ENCODE data around the gene OXCT2.

DNA sequence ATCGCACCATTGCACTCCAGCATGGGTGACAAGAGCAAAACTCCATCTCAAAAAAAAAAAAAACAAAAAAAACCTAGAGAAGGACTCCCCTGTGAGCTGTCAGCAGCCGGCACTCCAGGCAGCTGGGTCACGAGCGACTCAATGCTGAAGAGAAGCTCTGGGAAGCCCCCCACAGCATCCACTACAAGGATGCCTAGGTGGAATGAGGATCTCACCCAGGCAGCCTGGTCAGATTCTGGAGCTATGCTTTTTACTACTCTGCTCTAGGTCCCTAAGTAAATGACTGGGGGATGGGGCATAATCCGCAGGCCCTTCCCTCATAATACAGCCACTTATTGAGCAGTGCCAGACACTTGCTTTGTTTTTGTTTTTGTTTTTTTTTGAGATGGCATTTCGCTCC lies 11.0 kb upstream of the OXCT2 start:
- TF ChIP-seq CTCF (IDR thresholded peaks at IDR 0.05) (no peak), PBX3 (IDR thresholded peaks at IDR 0.05) (no peak), RFX5 (IDR thresholded peaks at IDR 0.05) (no peak), MAZ (IDR thresholded peaks at IDR 0.05; ENCODE audit: borderline replicate concordance, low read depth, low read length) (no peak), NFE2L2 (conservative IDR thresholded peaks at IDR 0.05; ENCODE audit: low read length) (no peak), RARB (CRISPR knock-in tag; IDR thresholded peaks at IDR 0.05) (no peak), EP300 (IDR thresholded peaks at IDR 0.05) (no peak), POLR2A (IDR thresholded peaks at IDR 0.05; ENCODE audit: low read length) (no peak), CHD4 (IDR thresholded peaks at IDR 0.05; ENCODE audit: borderline replicate concordance) (no peak), FOXS1 (CRISPR knock-in tag; IDR thresholded peaks at IDR 0.05) (no peak), KDM1A (IDR thresholded peaks at IDR 0.05; ENCODE audit: low read depth) (no peak)
- TF ChIP-seq, protein P1, sequence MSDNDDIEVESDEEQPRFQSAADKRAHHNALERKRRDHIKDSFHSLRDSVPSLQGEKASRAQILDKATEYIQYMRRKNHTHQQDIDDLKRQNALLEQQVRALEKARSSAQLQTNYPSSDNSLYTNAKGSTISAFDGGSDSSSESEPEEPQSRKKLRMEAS (IDR thresholded peaks at IDR 0.05) = no peak
- TF ChIP-seq, protein P2, sequence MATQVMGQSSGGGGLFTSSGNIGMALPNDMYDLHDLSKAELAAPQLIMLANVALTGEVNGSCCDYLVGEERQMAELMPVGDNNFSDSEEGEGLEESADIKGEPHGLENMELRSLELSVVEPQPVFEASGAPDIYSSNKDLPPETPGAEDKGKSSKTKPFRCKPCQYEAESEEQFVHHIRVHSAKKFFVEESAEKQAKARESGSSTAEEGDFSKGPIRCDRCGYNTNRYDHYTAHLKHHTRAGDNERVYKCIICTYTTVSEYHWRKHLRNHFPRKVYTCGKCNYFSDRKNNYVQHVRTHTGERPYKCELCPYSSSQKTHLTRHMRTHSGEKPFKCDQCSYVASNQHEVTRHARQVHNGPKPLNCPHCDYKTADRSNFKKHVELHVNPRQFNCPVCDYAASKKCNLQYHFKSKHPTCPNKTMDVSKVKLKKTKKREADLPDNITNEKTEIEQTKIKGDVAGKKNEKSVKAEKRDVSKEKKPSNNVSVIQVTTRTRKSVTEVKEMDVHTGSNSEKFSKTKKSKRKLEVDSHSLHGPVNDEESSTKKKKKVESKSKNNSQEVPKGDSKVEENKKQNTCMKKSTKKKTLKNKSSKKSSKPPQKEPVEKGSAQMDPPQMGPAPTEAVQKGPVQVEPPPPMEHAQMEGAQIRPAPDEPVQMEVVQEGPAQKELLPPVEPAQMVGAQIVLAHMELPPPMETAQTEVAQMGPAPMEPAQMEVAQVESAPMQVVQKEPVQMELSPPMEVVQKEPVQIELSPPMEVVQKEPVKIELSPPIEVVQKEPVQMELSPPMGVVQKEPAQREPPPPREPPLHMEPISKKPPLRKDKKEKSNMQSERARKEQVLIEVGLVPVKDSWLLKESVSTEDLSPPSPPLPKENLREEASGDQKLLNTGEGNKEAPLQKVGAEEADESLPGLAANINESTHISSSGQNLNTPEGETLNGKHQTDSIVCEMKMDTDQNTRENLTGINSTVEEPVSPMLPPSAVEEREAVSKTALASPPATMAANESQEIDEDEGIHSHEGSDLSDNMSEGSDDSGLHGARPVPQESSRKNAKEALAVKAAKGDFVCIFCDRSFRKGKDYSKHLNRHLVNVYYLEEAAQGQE (IDR thresholded peaks at IDR 0.05) = no peak
